IPS-18c (cell line): Measurements from ENCODE around the gene ZMYND8.
"Not testable (repeated sequence)": the region's sequence is repeated elsewhere in the genome, so short reads cannot be mapped to it uniquely, and the experiment has no call there.

Experiments
- H3K4me3 ChIP-seq: 2 replicates; pipeline ENCODE4 v1.7.0; 2013; ENCODE audit warnings: low read depth, mild to moderate bottlenecking, low read length, moderate library complexity; ENCODE audit not compliant: insufficient read depth
- H3K9me3 ChIP-seq: one replicate; pipeline ENCODE4 v1.6.1; 2013; ENCODE audit warnings: mild to moderate bottlenecking, low read length, moderate library complexity; ENCODE audit not compliant: control insufficient read depth, insufficient read depth

The ZMYND8 gene

DNA sequence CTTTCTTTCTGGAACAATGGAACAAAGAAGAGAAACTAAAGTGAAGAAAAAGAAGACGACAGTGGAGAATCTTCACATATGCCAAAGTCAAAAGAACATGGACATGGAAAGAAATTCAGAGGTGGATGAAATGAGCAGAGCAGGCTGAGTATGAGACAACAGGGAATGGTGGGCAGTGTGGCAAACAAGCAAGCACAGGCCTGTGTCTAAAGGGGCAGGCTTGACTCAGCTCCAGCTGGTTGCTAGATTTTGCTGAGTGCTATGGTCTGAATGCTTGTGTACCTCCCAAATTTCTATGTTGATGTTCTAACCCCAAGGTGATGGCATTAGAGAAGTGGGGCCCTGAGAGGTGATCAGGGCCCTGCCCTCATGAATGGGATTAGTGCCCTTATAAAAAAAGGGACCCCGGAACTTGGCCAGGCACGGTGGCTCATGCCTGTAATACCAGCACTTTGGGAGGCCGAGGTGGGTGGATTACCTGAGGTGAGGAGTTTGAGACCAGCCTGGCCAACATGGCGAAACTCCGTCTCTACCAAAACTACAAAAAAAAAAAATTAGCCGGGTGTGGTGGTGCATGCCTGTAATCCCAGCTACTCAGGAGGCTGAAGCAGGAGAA lies 49.6 kb downstream of the ZMYND8 start:
- Histone ChIP-seq H3K4me3 (no peak overlapping the region), H3K9me3 (no peaks in the 10 kb centered on the region)

DNA sequence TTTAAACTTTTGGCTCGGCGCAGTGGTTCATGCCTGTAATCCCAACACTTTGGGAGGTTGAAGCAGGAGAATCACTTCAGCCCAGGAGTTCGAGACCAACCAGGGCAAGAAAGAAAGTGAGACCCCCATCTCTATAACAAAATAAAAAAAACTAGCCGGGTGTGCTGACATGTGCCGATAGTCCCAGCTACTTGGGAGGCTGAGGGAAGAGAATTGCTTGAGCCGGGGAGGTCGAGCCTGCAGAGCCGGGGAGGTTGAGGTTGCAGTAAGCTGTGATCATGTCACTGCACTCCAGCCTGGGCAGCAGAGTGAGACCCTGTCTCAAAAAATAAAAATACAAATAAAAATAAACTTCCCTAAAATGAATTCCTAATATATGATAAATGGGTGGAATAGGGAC lies 50.4 kb downstream of the ZMYND8 start:
- Histone ChIP-seq H3K4me3 (no peak overlapping the region), H3K9me3 (no peaks in the 10 kb centered on the region)

GRCh38 chr20:47305667-47306066 lies 50.8 kb downstream of the ZMYND8 start:
- H3K9me3 ChIP-seq = no peaks in the 10 kb centered on the region
- H3K4me3 ChIP-seq = no peak overlapping the region

- Histone ChIP-seq H3K4me3 (no peak overlapping the region), H3K9me3 (no peaks in the 10 kb centered on the region)
Observed at GRCh38 chr20:47304287-47304686, 52.2 kb downstream of the ZMYND8 start.

DNA sequence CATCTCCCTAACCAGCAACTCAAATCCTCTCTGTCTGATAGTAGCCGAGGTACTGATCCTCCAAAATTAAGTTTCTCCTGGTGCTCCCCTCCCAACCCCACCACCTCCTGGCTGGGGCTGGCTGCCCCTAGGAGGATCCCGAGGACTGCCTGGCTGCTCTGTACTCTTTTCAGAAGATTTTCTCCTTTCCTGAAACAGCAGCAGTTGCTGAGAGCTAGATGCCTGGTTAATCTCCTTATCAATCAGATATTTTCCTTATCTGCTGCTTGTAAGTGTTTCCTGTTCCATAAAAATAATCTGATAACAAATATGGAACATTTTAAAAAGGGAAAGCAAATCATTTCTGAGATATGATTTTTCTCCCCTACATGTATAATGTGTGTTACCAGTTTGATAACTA lies 52.8 kb downstream of the ZMYND8 start:
- no peaks in the 10 kb centered on the region for H3K9me3 ChIP-seq
- no peak overlapping the region for H3K4me3 ChIP-seq

GRCh38 chr20:47300071-47300470 lies 56.4 kb downstream of the ZMYND8 start:
- H3K4me3 ChIP-seq = no peak overlapping the region
- H3K9me3 ChIP-seq = no peaks in the 10 kb centered on the region

- no peak overlapping the region for H3K4me3 ChIP-seq
- H3K9me3 ChIP-seq = no peaks in the 10 kb centered on the region
Observed at GRCh38 chr20:47298624-47299023, 57.9 kb downstream of the ZMYND8 start.

DNA sequence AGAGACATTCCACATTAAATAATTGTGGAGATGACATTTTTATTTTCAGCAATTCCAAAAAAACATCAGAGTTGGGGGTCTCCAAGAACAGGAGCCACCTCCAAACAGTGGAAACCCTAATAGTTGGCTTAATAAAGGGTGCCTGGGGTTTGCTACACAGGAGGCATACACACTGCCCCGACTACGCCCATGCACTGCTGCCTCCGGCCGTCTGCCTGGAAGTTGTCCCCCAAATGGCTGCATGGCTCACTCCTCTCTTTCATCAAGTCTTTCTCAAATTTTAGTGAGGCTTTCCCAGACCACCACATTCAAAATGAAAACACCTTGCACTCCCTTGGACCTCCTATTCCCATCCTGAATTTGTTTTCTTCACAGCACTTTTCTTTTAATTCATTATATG lies 58.8 kb downstream of the ZMYND8 start:
- no peak overlapping the region for H3K4me3 ChIP-seq
- H3K9me3 ChIP-seq = no peaks in the 10 kb centered on the region

DNA sequence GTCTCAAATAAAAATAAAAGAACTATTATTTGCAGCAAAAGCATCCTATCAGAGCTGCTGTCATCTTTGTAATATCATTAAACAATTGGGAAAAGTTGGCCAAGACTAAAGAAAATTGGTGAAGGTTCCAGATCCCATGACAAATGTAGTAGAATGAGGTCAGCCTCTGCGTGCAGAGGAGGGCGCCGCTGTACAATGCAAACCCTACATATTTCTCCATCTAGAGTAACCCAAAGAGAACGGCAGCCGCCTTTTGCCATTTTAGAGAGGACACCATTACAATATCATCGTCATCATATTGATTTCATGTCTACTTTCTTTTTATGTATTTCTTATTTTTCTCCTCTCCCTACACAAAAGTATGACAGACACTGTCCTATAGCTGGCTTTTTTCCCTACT lies 59.5 kb downstream of the ZMYND8 start:
- Histone ChIP-seq H3K9me3 (no peaks in the 10 kb centered on the region), H3K4me3 (no peak overlapping the region)

- H3K9me3 ChIP-seq = no peaks in the 10 kb centered on the region
- no peak overlapping the region for H3K4me3 ChIP-seq
Observed at GRCh38 chr20:47295921-47296426, 60.5 kb downstream of the ZMYND8 start.

GRCh38 chr20:47295129-47295813 lies 61.2 kb downstream of the ZMYND8 start:
- Histone ChIP-seq H3K9me3 (no peaks in the 10 kb centered on the region), H3K4me3 (no peak overlapping the region)

GRCh38 chr20:47293631-47294030 lies 62.9 kb downstream of the ZMYND8 start:
- H3K9me3 ChIP-seq = no peaks in the 10 kb centered on the region
- no peak overlapping the region for H3K4me3 ChIP-seq

- H3K4me3 ChIP-seq = no peak overlapping the region
- no peaks in the 10 kb centered on the region for H3K9me3 ChIP-seq
Observed at GRCh38 chr20:47292581-47292980, 63.9 kb downstream of the ZMYND8 start.

GRCh38 chr20:47290666-47291430 lies 65.7 kb downstream of the ZMYND8 start:
- no peaks in the 10 kb centered on the region for H3K9me3 ChIP-seq
- no peak overlapping the region for H3K4me3 ChIP-seq

- Histone ChIP-seq H3K4me3 (no peak overlapping the region), H3K9me3 (no peaks in the 10 kb centered on the region)
Observed at GRCh38 chr20:47290008-47290407, 66.5 kb downstream of the ZMYND8 start.

DNA sequence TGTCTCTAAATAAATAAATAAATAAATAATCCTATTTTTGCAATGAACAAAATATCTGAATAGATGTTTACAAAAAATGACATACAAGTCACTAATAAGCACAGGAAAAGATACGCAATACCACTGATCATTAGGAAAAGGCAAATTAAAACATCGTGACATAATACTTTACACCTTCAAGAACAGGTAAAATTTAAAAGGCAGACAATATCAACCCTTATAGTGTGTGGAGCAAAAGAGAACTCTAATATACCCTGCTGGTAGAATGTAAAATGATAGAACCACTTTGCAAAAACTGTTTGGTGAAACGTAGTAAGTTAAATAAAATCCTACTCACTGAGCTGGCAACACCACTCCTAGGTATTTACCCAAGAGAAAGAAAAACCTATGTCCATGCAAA lies 67.4 kb downstream of the ZMYND8 start:
- Histone ChIP-seq H3K4me3 (no peak overlapping the region), H3K9me3 (no peaks in the 10 kb centered on the region)

DNA sequence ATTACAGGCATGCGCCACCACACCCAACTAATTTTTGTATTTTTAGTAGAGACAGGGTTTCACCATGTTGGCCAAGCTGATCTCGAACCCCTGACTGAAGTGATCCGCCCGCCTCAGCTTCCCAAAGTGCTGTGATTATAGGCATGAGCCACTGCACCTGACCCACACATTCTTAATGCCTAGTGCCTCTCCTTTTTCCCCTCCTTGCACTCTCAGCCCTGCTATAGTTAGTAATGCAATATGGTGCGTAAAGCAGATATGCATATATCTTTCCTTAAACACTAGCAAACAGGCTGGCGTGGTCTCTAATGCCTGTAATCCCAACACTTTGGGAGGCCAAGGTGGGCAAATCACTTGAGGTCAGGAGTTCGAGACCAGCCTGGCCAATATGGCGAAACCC lies 68.0 kb downstream of the ZMYND8 start:
- not testable (repeated sequence) for H3K4me3 ChIP-seq, H3K9me3 ChIP-seq

GRCh38 chr20:47287609-47288144 lies 68.8 kb downstream of the ZMYND8 start:
- H3K9me3 ChIP-seq = no peaks in the 10 kb centered on the region
- H3K4me3 ChIP-seq = no peak overlapping the region
